ENCODE results near the gene MYL4.
"Not testable (repeated sequence)": the region's sequence is repeated elsewhere in the genome, so short reads cannot be mapped to it uniquely, and the experiment has no call there.

MYL4 gene

GRCh38 chr17:47165137-47165536 is 44.0 kb upstream of the MYL4 start:
- Histone ChIP-seq H2AFZ (ENCODE audit: low read length) (no peak overlapping the region), H3K27me3 (ENCODE audit: insufficient read depth, low read length, poor library complexity, severe bottlenecking) (no peaks in the 10 kb centered on the region), H3K9ac (ENCODE audit: low read depth, low read length, poor library complexity, severe bottlenecking) (no peak overlapping the region), H3K9me3 (ENCODE audit: insufficient read depth, low read depth, low read length) (no peaks in the 10 kb centered on the region), H3K4me3 (ENCODE audit: low read length, poor library complexity, severe bottlenecking) (no peak overlapping the region), H3K79me2 (ENCODE audit: insufficient read depth, low read length) (peaks cover 28% of the 10 kb centered on the region; the same call in 1 of the 2 replicates), H4K20me1 (ENCODE audit: insufficient read depth, low read length, poor library complexity, severe bottlenecking) (peaks cover 38% of the 10 kb centered on the region), H3K4me1 (ENCODE audit: insufficient read depth, low read length, poor library complexity, severe bottlenecking) (no peaks in the 10 kb centered on the region), H3K9me2 (replicated peaks; ENCODE audit: low read depth, low read length) (no peaks in the 10 kb centered on the region), H3K36me3 (ENCODE audit: insufficient read depth, low read length) (peaks cover 98% of the 10 kb centered on the region), H3F3A (ENCODE audit: low read depth) (no peaks in the 10 kb centered on the region), H3K4me2 (ENCODE audit: low read depth, low read length, poor library complexity, severe bottlenecking) (no peak overlapping the region)
- TF ChIP-seq CTCF (conservative IDR thresholded peaks at IDR 0.05; ENCODE audit: low read length) (no peak), EZH2phosphoT487 (IDR thresholded peaks at IDR 0.05; ENCODE audit: borderline replicate concordance) (no peak)

- Histone ChIP-seq H4K20me1 (ENCODE audit: insufficient read depth, low read length, poor library complexity, severe bottlenecking) (peaks cover 51% of the 10 kb centered on the region), H3K36me3 (ENCODE audit: insufficient read depth, low read length) (peaks cover 97% of the 10 kb centered on the region), H3K79me2 (ENCODE audit: insufficient read depth, low read length) (peaks cover 44% of the 10 kb centered on the region)
- H3K4me1 ChIP-seq (ENCODE audit: insufficient read depth, low read length, poor library complexity, severe bottlenecking); H3K4me3 ChIP-seq (ENCODE audit: low read length, poor library complexity, severe bottlenecking); H3K9me3 ChIP-seq (ENCODE audit: insufficient read depth, low read depth, low read length); H3K4me2 ChIP-seq (ENCODE audit: low read depth, low read length, poor library complexity, severe bottlenecking); H3F3A ChIP-seq (ENCODE audit: low read depth); H3K9ac ChIP-seq (ENCODE audit: low read depth, low read length, poor library complexity, severe bottlenecking); H2AFZ ChIP-seq (ENCODE audit: low read length); H3K27me3 ChIP-seq (ENCODE audit: insufficient read depth, low read length, poor library complexity, severe bottlenecking); H3K9me2 ChIP-seq (replicated peaks; ENCODE audit: low read depth, low read length): not testable (repeated sequence)
Measured at GRCh38 chr17:47166854-47167253, 42.3 kb upstream of the MYL4 start.

GRCh38 chr17:47168896-47169295 is 40.3 kb upstream of the MYL4 start:
- not testable (repeated sequence) for H3K9ac ChIP-seq (ENCODE audit: low read depth, low read length, poor library complexity, severe bottlenecking)
- peaks cover 83% of the 10 kb centered on the region for H3K36me3 ChIP-seq (ENCODE audit: insufficient read depth, low read length)
- peaks cover 62% of the 10 kb centered on the region for H3K79me2 ChIP-seq (ENCODE audit: insufficient read depth, low read length)

GRCh38 chr17:47170710-47171109 is 38.4 kb upstream of the MYL4 start:
- Histone ChIP-seq H3K4me1 (ENCODE audit: insufficient read depth, low read length, poor library complexity, severe bottlenecking) (peaks cover 18% of the 10 kb centered on the region), H2AFZ (ENCODE audit: low read length) (no peak overlapping the region), H4K20me1 (ENCODE audit: insufficient read depth, low read length, poor library complexity, severe bottlenecking) (peaks cover 75% of the 10 kb centered on the region), H3F3A (ENCODE audit: low read depth) (no peaks in the 10 kb centered on the region), H3K9ac (ENCODE audit: low read depth, low read length, poor library complexity, severe bottlenecking) (no peak overlapping the region), H3K36me3 (ENCODE audit: insufficient read depth, low read length) (peaks cover 82% of the 10 kb centered on the region; the same call in 1 of the 2 replicates), H3K4me3 (ENCODE audit: low read length, poor library complexity, severe bottlenecking) (no peak overlapping the region), H3K9me2 (replicated peaks; ENCODE audit: low read depth, low read length) (no peaks in the 10 kb centered on the region), H3K9me3 (ENCODE audit: insufficient read depth, low read depth, low read length) (no peaks in the 10 kb centered on the region), H3K79me2 (ENCODE audit: insufficient read depth, low read length) (peaks cover 80% of the 10 kb centered on the region), H3K4me2 (ENCODE audit: low read depth, low read length, poor library complexity, severe bottlenecking) (no peak overlapping the region), H3K27me3 (ENCODE audit: insufficient read depth, low read length, poor library complexity, severe bottlenecking) (no peaks in the 10 kb centered on the region)
- no peak for TF ChIP-seq EZH2phosphoT487 (IDR thresholded peaks at IDR 0.05; ENCODE audit: borderline replicate concordance)
- no peak for TF ChIP-seq CTCF (conservative IDR thresholded peaks at IDR 0.05; ENCODE audit: low read length)

More at GRCh38 chr17:47168896-47169295, 40.3 kb upstream of the MYL4 start:
- not testable (repeated sequence) for H3F3A ChIP-seq (ENCODE audit: low read depth); H2AFZ ChIP-seq (ENCODE audit: low read length); H3K9me2 ChIP-seq (replicated peaks; ENCODE audit: low read depth, low read length); H3K9me3 ChIP-seq (ENCODE audit: insufficient read depth, low read depth, low read length); H3K27me3 ChIP-seq (ENCODE audit: insufficient read depth, low read length, poor library complexity, severe bottlenecking); H3K4me3 ChIP-seq (ENCODE audit: low read length, poor library complexity, severe bottlenecking); H3K4me2 ChIP-seq (ENCODE audit: low read depth, low read length, poor library complexity, severe bottlenecking)
- H4K20me1 ChIP-seq (ENCODE audit: insufficient read depth, low read length, poor library complexity, severe bottlenecking): peaks cover 65% of the 10 kb centered on the region
- H3K4me1 ChIP-seq (ENCODE audit: insufficient read depth, low read length, poor library complexity, severe bottlenecking): peaks cover 12% of the 10 kb centered on the region
